MM.1S (cell line): ENCODE measurements around the gene LCP1.

Experiments used
- DNase-seq: peaks from one replicate; pipeline ENCODE4 v3.0.0-alpha.2; 2015
- H2AFZ ChIP-seq: fragments of 300-600 bp; sonication (generic); 2 replicates; pipeline ENCODE4 v1.6.0; 2016; ENCODE audit warnings: antibody characterized with exemption, low read length
- H3F3A ChIP-seq: fragments of 300-600 bp; sonication (generic); 2 replicates; pipeline ENCODE4 v1.6.1; 2016; ENCODE audit warnings: mild to moderate bottlenecking, antibody characterized with exemption, low read length, moderate library complexity, mixed read lengths; ENCODE audit not compliant: insufficient read depth
- H3K27ac ChIP-seq: fragments of 300-600 bp; sonication (generic); 2 replicates; pipeline ENCODE4 v1.5.1; 2016; ENCODE audit warnings: mild to moderate bottlenecking, low read length
- H3K27me3 ChIP-seq: fragments of 300-600 bp; sonication (generic); replicated peaks from 2 replicates; pipeline ENCODE4 v1.6.0; 2016; ENCODE audit warnings: low read length; ENCODE audit not compliant: insufficient read depth
- H3K36me3 ChIP-seq: fragments of 300-600 bp; sonication (generic); replicated peaks from 2 replicates; pipeline ENCODE4 v1.6.1; 2016; ENCODE audit warnings: mild to moderate bottlenecking, low read length, mixed read lengths; ENCODE audit not compliant: insufficient read depth
- H3K4me1 ChIP-seq: fragments of 300-600 bp; sonication (generic); 2 replicates; pipeline ENCODE4 v1.6.1; 2016; ENCODE audit warnings: low read length, mixed read lengths
- H3K4me2 ChIP-seq: fragments of 300-600 bp; sonication (generic); 2 replicates; pipeline ENCODE4 v1.6.0; 2016; ENCODE audit warnings: low read depth, low read length
- H3K4me3 ChIP-seq: fragments of 300-600 bp; sonication (generic); 2 replicates; pipeline ENCODE4 v1.5.1; 2016; ENCODE audit warnings: low read length, mixed read lengths
- H3K79me2 ChIP-seq: fragments of 300-600 bp; sonication (generic); 2 replicates; pipeline ENCODE4 v1.6.1; 2016; ENCODE audit warnings: mixed run types, low read length, mixed read lengths
- H3K9ac ChIP-seq: fragments of 300-600 bp; sonication (generic); 2 replicates; pipeline ENCODE4 v1.6.1; 2016; ENCODE audit warnings: low read length, mixed read lengths
- H3K9me2 ChIP-seq: fragments of 300-600 bp; sonication (generic); replicated peaks from 2 replicates; pipeline ENCODE4 v1.6.1; 2016; ENCODE audit warnings: mild to moderate bottlenecking, low read length, mixed read lengths; ENCODE audit not compliant: insufficient read depth
- H3K9me3 ChIP-seq: fragments of 300-600 bp; sonication (generic); replicated peaks from 2 replicates; pipeline ENCODE4 v1.6.1; 2016; ENCODE audit warnings: mild to moderate bottlenecking, low read length, mixed read lengths; ENCODE audit not compliant: insufficient read depth
- H4K20me1 ChIP-seq: fragments of 300-600 bp; sonication (generic); 2 replicates; pipeline ENCODE4 v1.6.1; 2016; ENCODE audit warnings: mild to moderate bottlenecking, low read length, moderate library complexity, mixed read lengths; ENCODE audit not compliant: insufficient read depth
- EZH2 ChIP-seq: fragments of 300-600 bp; sonication (generic); optimal IDR thresholded peaks from 2 replicates; pipeline ENCODE3; 2017; ENCODE audit warnings: low read depth, mild to moderate bottlenecking, antibody characterized with exemption, low read length, mixed read lengths
- EZH2phosphoT487 ChIP-seq: fragments of 300-600 bp; sonication (generic); IDR thresholded peaks from 2 replicates; pipeline ENCODE4 v1.6.1; 2018; ENCODE audit warnings: antibody characterized with exemption, low read length
- TF ChIP-seq, protein P1 (sequence below): fragments of 300-600 bp; sonication (generic); IDR thresholded peaks from 2 replicates; pipeline ENCODE4 v1.5.1; 2016; ENCODE audit warnings: antibody characterized with exemption, low read length, mixed read lengths

The LCP1 gene

DNA sequence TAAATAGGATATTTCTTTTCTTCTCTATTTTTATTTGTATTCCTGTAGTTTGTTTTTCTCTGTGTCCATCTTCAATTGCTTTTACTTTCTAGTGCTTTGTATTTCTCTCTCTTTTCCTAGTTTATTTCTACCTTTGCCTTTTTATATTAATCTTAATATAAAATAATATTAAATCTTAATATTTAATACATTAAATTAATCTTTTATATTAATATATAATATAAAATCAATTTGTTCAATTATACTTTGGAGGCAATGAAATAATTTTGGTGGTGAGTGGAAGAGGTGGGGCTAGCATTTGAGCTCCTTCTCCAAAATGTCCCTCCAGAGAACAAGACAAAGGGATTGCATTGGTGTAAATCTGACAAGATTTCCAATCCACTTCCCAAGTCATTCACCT lies 70.8 kb downstream of the LCP1 start:
- Histone ChIP-seq H3K9me3 (no peaks in the 10 kb centered on the region), H3K4me2 (no peak overlapping the region), H4K20me1 (no peaks in the 10 kb centered on the region), H3K9me2 (no peaks in the 10 kb centered on the region), H3K27ac (no peak overlapping the region), H3K36me3 (no peaks in the 10 kb centered on the region), H3K79me2 (no peaks in the 10 kb centered on the region), H3K4me3 (no peak overlapping the region), H3F3A (no peaks in the 10 kb centered on the region), H3K27me3 (no peaks in the 10 kb centered on the region), H3K9ac (no peak overlapping the region), H2AFZ (no peak overlapping the region), H3K4me1 (no peaks in the 10 kb centered on the region)
- no peak for TF ChIP-seq EZH2phosphoT487
- TF ChIP-seq, protein P1, sequence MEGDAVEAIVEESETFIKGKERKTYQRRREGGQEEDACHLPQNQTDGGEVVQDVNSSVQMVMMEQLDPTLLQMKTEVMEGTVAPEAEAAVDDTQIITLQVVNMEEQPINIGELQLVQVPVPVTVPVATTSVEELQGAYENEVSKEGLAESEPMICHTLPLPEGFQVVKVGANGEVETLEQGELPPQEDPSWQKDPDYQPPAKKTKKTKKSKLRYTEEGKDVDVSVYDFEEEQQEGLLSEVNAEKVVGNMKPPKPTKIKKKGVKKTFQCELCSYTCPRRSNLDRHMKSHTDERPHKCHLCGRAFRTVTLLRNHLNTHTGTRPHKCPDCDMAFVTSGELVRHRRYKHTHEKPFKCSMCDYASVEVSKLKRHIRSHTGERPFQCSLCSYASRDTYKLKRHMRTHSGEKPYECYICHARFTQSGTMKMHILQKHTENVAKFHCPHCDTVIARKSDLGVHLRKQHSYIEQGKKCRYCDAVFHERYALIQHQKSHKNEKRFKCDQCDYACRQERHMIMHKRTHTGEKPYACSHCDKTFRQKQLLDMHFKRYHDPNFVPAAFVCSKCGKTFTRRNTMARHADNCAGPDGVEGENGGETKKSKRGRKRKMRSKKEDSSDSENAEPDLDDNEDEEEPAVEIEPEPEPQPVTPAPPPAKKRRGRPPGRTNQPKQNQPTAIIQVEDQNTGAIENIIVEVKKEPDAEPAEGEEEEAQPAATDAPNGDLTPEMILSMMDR = no peak
- no peak for DNase-seq

DNA sequence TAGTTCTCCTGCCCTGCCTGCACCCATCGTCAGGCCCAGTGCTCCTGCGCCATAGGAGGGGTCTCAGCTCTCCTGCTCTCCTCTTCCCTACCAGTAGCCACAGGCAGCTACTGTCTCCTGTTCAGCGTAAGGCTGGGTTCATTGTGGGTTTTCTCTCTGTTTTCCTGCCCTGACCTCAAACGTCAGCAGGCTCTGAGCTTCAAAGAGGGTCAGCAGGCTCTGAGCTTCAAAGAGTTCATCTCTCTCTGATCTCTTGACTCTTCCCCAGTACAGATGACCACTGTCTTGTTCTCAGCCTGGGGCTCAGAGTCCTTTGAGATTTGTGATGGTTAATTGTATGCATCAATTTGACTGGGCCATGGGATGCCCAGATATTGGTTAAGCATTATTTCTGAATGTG lies 72.5 kb downstream of the LCP1 start:
- TF ChIP-seq EZH2 (no peak), EZH2phosphoT487 (no peak)
- TF ChIP-seq, protein P1 = no peak
- Histone ChIP-seq H3K27me3 (no peaks in the 10 kb centered on the region), H3K36me3 (no peaks in the 10 kb centered on the region), H3K9me2 (no peaks in the 10 kb centered on the region), H3F3A (no peaks in the 10 kb centered on the region), H3K9me3 (no peaks in the 10 kb centered on the region), H3K4me2 (no peak overlapping the region), H4K20me1 (no peaks in the 10 kb centered on the region), H3K9ac (no peak overlapping the region), H3K27ac (no peak overlapping the region), H3K4me1 (no peaks in the 10 kb centered on the region), H3K79me2 (no peaks in the 10 kb centered on the region), H2AFZ (no peak overlapping the region), H3K4me3 (no peak overlapping the region)
- no peak for DNase-seq

DNA sequence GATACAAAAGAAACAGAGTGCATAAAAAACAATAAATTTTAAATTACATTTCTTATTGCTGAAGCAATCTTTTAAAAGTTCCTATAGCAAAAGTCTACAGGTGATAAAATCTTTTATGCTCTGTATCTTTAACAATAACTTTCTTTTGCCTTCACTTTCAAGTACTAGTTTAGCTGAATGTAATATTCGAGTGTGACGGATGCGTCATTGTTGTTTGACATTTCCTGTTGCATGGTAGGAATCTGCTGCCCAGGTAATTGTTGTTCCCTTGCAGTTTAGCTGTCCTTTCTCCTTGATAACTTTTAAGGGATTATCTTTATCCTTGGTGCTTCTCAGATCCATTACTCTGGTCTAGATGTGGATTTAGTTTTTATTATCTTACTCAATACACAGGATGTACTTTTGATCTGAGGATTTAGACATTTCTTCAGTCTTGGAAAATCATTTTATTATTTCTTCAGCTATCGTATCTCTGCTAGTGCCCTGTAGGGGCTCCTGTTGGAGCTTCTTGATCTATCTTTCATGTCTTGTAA lies 75.1 kb downstream of the LCP1 start:
- Histone ChIP-seq H3K9me2 (no peaks in the 10 kb centered on the region), H3K9ac (no peak overlapping the region), H3F3A (no peaks in the 10 kb centered on the region), H3K79me2 (no peaks in the 10 kb centered on the region), H3K9me3 (no peaks in the 10 kb centered on the region), H3K27ac (no peak overlapping the region), H3K4me3 (no peak overlapping the region), H3K4me1 (no peaks in the 10 kb centered on the region), H2AFZ (no peak overlapping the region), H3K27me3 (no peaks in the 10 kb centered on the region), H3K36me3 (no peaks in the 10 kb centered on the region), H3K4me2 (no peak overlapping the region), H4K20me1 (no peaks in the 10 kb centered on the region)
- DNase-seq = no peak
- TF ChIP-seq EZH2phosphoT487 (no peak), EZH2 (no peak)
- TF ChIP-seq, protein P1 = no peak
